Posterior vena cava (tissue), 2 donors: ENCODE measurements around the gene LCP1. TPM values are rescaled to one million over a fixed set of nuclear protein-coding genes. Genes with fewer than 3 reads are reported as not detected.

Source experiments
- DNase-seq: peaks from one replicate; pipeline ENCODE4 v3.0.0-alpha.2; 2020; ENCODE audit warnings: low spot score
- intact Hi-C, 2 donors: fragments of 100-400 bp; cut with DNase I; formaldehyde crosslinking; loops; one replicate each; pipeline versions ENCODE4 v1.14.1 to v1.14.2; 2022 to 2023
- total RNA-seq, 2 donors: library from RNA; stranded (reverse); fragmentation: NEBNext Ultra II Directional; extraction: Animal tissue kit (Norgen Biotek cat#: 25700); gene quantifications; one replicate each; pipeline ENCODE4 v1.2.1, GENCODE V29; 2021
- donor health status: DM: yes; HTN: yes; CAD: no.
- donor health status: DM: yes; HTN: yes; CAD: no.

LCP1 gene
- total RNA-seq, 2 donors from 2014 or later, result 72.8 to 73.8 TPM

DNA sequence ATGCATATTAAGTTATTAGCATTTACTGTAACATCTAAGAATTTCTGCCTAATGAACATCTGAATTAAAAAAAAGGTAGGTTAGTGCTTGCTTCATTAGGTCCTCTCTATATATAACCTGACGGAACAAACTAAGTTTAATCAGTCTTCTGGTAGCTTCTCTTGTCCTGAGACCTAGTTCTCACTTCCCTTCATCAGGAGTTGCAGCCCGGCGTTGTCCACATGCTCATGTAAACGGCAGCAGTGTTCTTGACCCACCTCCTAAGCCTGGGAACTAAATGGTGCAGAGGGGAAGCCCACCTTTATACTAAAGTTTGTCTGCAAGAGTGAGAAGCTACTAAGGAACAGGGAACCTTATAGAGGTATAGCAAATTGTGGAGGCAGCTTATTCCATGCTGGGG lies 45.3 kb downstream of the LCP1 start:
- intact Hi-C loops, result no loop called here
- no peak for DNase-seq

DNA sequence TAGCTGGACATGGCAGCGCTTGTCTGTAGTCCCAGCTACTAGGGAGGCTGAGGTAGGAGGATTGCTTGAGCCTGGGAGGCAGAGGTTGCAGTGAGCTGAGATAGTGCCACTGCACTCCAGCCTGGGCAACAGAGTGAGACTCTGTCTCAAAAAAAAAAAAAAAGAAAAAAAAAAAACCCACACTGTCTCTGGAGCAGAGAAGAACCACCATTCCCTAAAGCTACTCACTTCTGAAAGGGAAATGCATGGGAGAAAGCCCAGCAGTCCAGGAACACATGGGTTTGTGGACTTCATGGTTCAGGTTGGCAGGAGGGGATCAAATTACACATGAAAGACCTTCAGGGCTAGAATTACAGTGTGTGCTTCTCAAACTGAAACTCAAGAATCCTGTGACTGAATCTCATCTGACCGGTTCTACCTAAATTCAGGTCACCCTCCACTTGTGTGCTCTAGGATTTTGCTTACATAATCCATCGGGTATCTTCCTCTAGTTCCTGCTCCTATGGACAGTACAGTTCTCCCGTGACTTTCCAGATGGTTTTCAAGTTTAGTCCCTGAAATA lies 46.9 kb downstream of the LCP1 start:
- DNase-seq, result no peak
- intact Hi-C loops, result no loop called here

DNA sequence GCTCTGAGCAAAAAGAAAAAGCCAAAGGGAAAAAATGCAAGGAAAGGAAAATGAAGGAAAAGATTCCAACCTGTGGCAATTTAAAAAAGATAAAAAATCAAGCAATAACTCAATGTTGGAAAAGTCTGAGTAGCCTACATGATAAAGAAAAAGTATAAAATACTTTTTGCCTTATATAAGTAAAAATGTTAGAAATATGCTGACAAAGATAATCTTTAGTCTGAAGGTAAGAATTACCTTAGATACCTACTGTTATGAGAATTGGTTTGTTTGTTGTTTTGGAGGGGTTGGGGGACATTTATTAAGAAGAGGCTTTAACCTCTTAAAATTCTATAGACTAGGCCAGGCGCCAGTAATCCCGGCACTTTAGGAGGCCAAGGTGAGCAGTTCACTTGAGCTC lies 47.5 kb downstream of the LCP1 start:
- intact Hi-C loops, result no loop called here
- no peak for DNase-seq

DNA sequence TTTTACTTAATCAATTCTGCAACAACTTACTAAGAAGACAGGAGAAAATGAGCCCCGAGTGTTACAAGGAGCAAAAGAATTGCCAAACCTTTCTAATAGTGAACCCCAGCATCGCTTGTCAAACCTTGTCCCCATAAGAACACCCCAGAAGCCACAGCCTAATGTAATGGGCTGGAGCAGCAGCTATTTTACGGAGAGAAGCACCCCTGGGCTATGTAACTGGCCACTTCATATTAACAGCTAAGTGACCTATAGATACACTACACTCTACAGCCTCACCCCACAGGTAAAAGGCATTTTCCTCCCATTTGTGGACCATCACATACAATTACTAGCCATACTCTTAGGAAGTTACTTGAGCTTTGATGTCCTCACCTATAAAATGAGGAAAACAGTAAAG lies 49.9 kb downstream of the LCP1 start:
- intact Hi-C loops, result no loop called here
- no peak for DNase-seq

DNA sequence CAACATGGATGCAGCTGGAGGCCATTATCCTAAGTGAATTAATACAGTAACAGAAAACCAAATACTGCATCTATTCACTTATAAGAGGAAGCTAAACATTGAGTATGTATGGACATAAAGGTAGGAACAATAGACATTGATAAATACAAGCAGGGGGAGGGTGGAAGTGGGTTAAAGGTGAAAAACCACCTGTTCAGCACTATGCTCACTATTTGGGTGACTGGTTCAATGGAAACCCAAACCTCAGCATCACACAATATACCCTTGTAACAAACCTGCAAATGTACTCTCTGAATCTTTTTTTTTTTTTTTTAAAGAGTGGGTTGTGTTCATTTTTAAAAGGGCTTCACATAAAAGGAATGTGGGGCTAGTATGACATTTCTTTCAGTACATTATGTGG lies 50.3 kb downstream of the LCP1 start:
- no peak for DNase-seq
- intact Hi-C loops, result no loop called here

DNA sequence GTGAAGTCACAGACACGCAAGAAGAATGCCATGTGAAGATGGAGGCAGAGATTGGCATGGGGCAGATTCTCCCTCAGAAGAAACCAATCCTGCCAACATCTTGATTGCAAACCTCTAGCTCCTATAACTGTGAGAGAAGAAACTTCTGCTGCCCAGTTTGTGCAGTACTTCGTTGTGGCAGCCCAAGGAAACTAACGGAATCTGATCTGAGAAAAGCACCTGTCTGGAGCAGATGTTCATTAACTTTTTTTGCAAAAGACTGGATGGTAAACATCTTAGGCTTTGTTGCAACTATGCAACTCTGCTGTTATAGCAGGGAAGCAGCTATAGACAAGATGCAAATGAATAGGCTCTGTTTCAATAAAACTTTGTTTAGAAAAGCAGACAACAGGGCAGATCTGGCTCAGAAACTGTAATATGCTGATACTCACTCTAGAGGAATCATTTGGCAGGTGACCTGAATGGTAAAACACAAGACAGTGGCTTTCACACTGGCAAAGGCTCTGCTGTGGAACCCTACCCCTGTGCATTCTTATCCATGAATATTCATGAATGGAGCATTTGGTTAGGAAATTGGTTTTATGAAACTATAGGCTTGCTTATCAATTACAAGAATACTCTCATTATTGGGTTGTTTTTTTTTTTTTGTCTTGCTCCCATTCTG lies 51.9 kb downstream of the LCP1 start:
- no peak for DNase-seq
- intact Hi-C loops, result no loop called here

DNA sequence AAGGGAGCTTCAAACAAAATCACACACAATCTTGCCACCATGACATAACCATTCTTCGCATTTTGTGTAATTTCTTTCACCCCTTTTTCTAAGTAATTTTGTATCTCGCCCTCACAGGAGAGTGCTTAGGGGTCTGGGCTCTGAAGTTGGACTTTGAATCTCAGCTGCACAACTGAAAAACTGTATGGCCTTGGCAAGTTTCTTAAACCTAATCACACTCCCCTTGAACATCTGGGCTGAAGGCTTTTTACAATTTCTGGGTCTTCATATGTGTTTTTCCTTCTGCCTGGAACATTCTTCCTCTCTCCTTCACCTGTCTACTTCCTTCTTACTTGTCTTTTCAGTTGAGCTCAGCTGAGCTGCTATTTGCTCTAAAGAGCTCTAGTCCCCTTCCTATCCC lies 52.9 kb downstream of the LCP1 start:
- DNase-seq, result no peak
- intact Hi-C loops, result no loop called here

DNA sequence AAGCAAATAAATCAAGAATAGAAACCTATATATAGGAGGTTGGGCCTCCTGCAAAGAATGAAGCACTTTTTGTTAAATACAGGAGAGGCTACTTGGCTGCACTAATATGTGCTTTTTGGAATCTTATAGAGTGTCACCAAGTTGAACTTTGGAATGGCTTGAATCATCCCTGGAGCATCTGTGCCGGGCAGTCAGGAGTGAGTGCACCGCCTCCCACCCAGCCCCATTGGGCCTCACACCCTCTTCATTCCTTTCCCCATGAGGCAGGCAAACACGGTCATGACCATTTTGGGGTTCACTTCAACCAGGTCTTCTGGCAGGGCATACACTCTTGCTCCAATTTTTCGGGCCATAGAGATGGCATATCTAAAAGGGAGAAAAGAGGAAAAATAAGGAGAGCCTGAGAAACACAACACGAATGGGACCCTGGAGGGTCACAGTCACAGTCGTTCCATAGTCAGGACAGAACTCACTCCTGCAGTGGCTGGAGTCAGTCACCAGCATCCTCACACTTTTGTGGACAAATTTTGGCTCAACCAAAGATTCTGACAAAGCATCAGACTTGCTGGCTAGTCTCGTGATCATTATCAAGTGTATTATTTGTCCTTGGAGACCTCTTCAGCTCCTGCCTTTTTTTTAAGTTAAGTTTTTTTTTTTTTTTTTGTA lies 54.5 kb downstream of the LCP1 start:
- intact Hi-C loops, result no loop called here
- DNase-seq, result no peak

DNA sequence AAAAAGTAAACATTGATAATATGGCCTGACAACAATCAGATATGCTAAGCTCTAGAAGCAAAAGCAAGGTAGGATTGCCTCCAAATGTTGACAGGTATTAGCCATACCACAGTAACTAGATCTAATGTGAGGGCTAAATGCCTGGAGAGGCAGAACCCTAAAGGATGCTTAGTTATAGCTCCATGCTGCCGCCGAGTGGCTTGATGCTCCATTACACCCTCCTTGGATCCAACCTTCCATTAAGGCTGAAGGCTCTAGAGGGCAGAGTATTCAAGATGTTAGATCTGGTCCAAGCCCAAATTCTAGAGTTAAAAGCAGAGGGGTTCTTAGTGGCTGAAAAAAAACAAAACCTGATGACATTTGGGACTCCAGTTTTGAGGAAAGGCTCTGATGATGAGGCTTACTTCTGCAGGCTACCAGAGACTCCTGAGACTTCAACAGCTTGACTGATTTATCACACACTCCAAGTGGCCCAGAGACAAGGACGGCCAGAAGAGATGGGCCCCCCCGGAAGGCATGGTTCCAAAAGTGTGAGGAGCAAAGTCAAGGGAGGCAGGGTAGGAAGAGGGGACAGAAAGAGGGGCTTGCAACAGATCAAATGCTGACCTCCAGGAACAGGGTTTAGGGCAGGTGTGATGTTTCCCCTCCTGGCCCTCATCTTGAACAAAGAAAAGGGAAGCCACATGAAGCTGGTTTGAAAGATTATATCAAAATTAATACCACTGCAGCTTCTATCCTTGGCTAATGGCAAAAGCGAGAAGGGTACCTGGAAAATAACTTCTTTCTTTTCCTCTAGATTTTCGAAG lies 55.2 kb downstream of the LCP1 start:
- intact Hi-C loops, result no loop called here

DNA sequence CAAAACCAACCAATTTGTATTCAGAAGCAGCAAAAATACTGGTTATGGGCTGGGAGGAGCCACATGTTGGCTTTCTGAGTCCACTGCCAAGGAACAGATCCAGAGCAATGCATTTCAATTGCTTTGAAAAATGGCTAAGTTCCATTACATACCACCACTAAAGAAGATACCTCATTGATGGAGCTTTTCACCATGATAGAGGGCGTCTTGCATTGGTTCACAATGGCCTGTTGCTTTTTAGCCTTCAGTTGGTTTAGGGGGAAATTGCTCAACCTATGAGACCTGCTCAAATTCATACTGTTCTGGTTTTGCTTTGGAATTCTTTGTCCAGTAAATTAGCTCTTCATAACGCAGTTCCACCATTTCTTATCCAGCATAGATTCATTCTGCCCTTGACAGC lies 55.9 kb downstream of the LCP1 start:
- intact Hi-C loops, result no loop called here
- no peak for DNase-seq

More for the DNA sequence above, 55.2 kb downstream of the LCP1 start:
- peak; percentile 88 for DNase-seq

DNA sequence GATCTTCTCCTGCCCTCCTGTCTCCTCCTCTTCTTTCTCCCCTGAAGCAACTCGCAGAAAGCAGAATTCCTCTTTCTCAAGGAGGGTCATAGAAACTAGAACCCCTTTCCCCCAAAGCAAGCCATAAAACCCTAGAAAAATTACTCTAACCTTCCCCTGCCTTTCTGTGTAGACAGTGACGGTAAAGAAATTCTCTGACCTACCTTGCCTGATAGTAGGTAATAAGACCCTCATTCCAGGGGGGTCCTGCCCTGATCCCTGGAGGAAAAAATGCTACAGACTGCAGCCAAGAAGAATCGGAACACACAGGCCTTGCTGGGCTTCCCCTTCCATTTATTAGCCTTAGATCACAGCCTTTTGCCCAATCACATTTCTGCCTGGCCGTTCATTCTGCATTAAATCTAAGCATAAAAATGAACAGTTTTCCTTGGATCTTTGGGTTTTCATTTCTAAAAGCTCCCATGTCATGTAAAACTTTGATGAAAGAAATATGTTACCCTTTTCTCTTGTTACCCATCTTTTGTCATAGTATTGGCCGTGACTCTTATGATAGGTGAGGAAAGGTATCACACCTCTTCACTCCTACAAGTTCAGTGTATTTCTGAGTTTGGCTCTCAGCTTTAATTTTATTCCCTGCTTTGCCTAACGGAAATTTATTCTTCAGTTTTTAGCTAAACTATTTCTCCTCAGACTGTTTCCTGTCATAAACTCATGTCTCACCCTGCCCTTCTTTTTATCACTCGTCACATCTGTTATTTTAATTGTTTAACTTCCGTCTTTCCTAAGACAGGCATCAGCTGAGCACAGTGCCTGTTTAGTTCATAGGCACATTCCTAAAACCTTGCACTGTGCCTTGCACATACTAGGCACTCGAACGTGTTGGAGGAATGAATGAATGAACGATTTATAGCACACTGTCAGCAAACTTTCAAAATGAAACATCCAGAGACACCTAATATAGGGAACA lies 56.7 kb downstream of the LCP1 start:
- intact Hi-C loops, result no loop called here
- DNase-seq, result no peak

DNA sequence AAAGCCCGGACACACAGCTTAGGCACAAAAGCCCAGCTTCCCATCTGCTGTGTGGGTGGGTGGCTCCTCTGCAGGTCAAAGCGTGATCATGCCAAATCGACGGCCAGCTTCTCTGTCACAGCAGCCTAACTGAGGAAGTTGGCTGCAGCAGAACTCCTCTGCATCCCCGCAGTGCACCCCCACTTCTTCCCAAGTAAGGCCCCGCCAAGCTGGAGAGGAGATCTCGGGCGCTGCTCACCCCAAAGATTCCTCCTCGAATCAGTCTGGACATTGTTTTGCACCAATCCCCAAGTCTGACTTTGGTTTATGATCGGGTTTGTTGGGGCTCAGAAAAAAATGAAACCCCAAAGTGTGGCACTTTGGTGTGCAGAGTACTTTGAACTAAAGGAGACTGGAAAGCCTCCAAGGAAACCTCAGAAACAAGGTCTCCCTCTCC lies 57.4 kb downstream of the LCP1 start:
- no peak for DNase-seq
- intact Hi-C loops, result no loop called here

DNA sequence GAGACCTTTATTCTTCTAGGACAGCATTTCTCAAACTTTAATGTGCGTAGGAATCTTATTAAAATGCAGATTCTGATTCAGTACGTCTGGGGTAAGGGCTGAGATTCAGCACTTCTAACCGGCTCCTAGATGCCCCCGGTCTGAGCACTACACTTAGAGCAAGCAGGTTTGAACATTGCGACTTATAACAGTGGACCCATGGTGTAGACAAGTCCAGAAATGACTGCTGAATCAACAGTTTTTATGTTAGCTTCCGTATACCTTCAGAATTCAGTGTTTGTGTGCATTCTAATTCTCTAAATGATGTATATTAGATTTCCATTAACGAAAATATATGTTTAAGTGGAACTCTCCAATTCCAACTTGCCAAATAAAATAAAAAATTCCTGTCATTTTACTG lies 59.7 kb downstream of the LCP1 start:
- intact Hi-C loops, result no loop called here
- DNase-seq, result no peak

DNA sequence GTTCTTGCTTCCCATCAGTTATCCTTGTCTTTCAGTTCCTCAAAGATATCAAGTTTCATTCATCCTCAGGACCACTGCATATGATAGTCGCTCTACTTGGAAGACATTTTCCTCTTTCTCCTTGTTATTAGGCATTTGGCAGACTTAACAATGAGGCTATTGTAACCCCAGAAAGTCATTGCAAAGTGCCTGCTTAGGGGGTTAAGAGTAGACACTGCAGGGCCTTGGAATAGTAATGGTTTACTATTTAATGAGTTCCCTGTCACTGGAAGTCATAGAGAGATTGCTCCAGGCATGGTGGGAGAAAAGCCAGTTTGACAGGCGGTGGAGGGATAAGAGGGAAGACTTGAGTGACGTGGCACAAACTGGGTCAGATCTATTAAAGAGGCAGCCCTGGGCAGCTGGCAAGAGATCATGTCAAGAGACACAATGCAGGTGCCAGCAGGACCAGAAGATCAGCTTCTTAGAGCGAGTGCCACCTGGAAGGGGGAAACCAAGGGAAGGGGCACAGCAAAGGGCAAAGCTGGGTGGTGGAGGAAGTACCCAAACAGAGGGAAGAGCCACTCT lies 60.3 kb downstream of the LCP1 start:
- intact Hi-C loops, result no loop called here
- DNase-seq, result no peak

DNA sequence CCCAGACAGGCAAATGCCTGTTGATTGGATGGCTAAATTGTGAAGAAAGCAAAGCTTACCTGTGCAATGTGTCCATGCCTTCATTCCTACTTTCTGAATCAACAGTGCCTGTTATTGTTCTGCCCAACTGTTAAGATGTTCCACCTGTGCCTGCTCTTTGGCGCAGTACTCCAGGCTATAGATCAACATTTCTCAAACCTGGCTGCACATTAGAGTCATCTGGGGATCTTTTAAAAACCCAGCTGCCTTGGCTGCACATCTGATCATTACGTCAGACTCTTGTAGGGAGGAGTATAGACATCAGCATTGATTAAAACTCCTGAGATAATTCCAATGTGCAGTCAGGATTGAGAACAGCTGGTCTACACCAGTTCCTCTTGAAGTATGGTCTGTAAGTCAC lies 60.9 kb downstream of the LCP1 start:
- DNase-seq, result no peak
- intact Hi-C loops, result no loop called here

DNA sequence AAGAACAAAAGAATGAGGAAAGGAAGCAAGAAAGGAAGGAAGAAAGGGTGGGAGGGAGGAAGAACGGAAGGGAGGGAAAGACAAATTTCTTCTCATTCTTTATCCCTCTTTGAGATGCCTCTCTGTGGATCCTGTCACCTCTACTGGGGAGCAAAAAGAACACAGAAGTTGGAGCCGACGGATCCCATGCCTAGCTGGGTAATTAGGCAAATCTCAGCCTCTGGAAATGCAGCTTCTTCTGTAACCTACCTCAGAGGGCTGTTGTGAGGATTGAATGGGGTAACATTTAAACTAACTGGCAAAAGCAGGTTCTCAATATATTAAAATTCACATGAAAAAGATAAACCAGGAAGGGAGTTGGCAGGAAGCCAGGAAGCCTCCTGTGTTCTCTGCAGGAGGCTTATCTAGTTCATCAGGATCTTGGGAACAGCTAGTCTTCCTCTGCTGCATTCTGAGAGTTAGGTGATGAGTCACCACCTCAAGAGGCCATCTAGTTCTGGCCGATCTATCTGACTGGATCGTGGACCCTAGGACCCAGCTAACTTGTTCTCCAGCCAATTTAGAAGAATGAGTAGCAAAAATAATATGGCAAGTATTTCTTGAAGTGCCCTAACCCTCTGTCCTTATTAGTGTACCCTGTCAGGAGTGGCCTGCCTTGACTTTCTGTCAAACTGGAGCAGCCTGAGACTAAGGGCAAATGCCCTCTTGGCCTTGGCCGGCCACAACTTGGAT lies 61.9 kb downstream of the LCP1 start:
- intact Hi-C loops, result no loop called here
- DNase-seq, result no peak

DNA sequence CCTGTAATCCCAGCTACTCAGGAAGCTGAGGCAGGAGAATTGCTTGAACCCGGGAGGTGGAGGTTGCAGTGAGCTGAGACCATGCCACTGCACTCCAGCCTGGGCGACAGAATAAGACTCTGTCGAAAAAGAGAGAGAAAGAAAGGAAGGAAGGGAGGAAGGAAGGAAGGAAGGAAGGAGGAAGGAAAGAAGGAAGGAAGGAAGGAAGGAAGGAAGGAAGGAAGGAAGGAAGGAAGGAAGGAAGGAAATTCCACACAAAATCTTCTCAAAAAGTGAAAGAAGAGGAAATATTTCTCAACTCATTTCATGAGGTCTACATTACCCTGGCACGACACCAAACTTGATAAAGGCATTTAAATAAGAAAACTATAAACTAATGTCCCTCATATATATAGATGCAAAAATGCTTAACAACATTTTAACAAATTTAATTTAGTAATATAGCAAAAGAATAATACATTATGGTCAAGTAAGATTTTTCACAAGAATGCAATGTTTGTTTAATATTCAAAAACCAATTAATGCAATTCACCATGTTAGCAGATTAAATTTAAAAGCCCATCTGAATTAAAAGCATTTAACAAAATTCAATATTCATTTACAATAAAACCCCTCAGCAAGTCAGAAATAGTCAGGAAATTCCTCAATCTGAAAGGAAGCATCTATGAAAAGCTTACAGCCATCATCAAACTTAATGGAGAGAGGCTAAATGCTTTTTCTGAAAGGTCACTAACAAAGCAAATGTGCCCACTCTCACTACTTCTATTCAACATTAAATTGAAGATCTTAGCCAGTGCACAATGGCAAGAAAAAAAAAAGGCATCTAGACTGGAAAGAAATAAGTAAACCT lies 65.1 kb downstream of the LCP1 start:
- intact Hi-C loops, result no loop called here
- no peak for DNase-seq
